Sigmoid colon (tissue), 7 donors: ENCODE measurements around the gene ELP4. TPM values are rescaled to one million over a fixed set of nuclear protein-coding genes. Genes with fewer than 3 reads are reported as not detected.
A peak's percentile ranks its signal among the peaks of the same experiment; 100 is the strongest.

Source experiments
- DNase-seq: peaks from one replicate; pipeline ENCODE4 v3.0.0-alpha.2; 2019
- H3K27ac ChIP-seq, 4 donors: fragments of 200-600 bp; sonication (generic); one replicate each; pipeline ENCODE4 v1.5.1; 2016 to 2019; ENCODE audit warnings: mild to moderate bottlenecking in 1 of 4
- H3K27me3 ChIP-seq, 3 donors: fragments of 200-600 bp; sonication (generic); one replicate each; pipeline ENCODE4 v1.5.1; 2019; ENCODE audit warnings: mild to moderate bottlenecking in 1 of 3
- H3K36me3 ChIP-seq, 4 donors: fragments of 200-600 bp; sonication (generic); one replicate each; pipeline ENCODE4 v1.5.1; 2016 to 2019
- H3K4me1 ChIP-seq, 4 donors: fragments of 200-600 bp; sonication (generic); one replicate each; pipeline ENCODE4 v1.5.1; 2017 to 2019
- H3K4me3 ChIP-seq, 4 donors: fragments of 200-600 bp; sonication (generic); one replicate each; pipeline ENCODE4 v1.5.1; 2017 to 2019; ENCODE audit warnings: mild to moderate bottlenecking in 2 of 4, moderate library complexity in 1 of 4
- H3K9me3 ChIP-seq, 4 donors: fragments of 200-600 bp in 3 of 4; sonication (generic) in 3 of 4; one replicate each; pipeline versions ENCODE4 v1.5.1 to v1.6.1; 2013 to 2019
- EP300 ChIP-seq, 4 donors: sonication (generic); formaldehyde crosslinking; IDR thresholded peaks; one replicate each; pipeline ENCODE4 v1.6.1; 2017; ENCODE audit warnings: antibody characterized with exemption in 4 of 4
- POLR2A ChIP-seq, 2 donors: fragments of 450-650 bp; IDR thresholded peaks; one replicate each; pipeline ENCODE4 v1.6.1; 2016; ENCODE audit warnings: antibody characterized with exemption in 2 of 2, mild to moderate bottlenecking in 2 of 2, moderate library complexity in 2 of 2
- POLR2AphosphoS5 ChIP-seq, 4 donors: sonication (generic); formaldehyde crosslinking; IDR thresholded peaks; one replicate each; pipeline ENCODE4 v1.6.1; 2017; ENCODE audit warnings: antibody characterized with exemption in 4 of 4
- WGBS, 2 donors: extraction: QIAGEN DNeasy Blood & Tissue Kit; methylation state at CpG; one replicate each; pipeline ENCODE4 v1.1.7; 2013; 5-methylcytosine and 5-hydroxymethylcytosine counted together
- intact Hi-C: fragments of 100-400 bp; cut with DNase I; formaldehyde crosslinking; loops from one replicate; pipeline ENCODE4 v1.15.1; 2023
- polyA plus RNA-seq, 3 donors: library from polyadenylated mRNA; stranded (reverse); fragments of 200-250 nt; gene quantifications; one replicate each; pipeline ENCODE4 v1.2.3, GENCODE V29; 2013
- total RNA-seq, 4 donors: library from RNA; depleted of rRNA; stranded (reverse); fragments of >200 nt; gene quantifications; one replicate each; pipeline ENCODE4 v1.1.0, GENCODE V29; 2016
- TF ChIP-seq, protein P1 (sequence below), 4 experiments: fragments of 450-650 bp in 3 of 4; fragments of 200-600 bp in 1 of 4; IDR thresholded peaks; one replicate each; pipeline ENCODE4 v1.5.1; 2016 to 2019; ENCODE audit warnings: antibody characterized with exemption in 4 of 4, mild to moderate bottlenecking in 3 of 4, moderate library complexity in 2 of 4
- donor health status: healthy with polysubstance abuse.
- donor health status: Bipolar disorder and iron deficiency.
- donor health status: healthy.

The ELP4 gene
- total and polyA plus RNA-seq, 7 donors = 9.0 to 32.7 (median 18.5) TPM

DNA sequence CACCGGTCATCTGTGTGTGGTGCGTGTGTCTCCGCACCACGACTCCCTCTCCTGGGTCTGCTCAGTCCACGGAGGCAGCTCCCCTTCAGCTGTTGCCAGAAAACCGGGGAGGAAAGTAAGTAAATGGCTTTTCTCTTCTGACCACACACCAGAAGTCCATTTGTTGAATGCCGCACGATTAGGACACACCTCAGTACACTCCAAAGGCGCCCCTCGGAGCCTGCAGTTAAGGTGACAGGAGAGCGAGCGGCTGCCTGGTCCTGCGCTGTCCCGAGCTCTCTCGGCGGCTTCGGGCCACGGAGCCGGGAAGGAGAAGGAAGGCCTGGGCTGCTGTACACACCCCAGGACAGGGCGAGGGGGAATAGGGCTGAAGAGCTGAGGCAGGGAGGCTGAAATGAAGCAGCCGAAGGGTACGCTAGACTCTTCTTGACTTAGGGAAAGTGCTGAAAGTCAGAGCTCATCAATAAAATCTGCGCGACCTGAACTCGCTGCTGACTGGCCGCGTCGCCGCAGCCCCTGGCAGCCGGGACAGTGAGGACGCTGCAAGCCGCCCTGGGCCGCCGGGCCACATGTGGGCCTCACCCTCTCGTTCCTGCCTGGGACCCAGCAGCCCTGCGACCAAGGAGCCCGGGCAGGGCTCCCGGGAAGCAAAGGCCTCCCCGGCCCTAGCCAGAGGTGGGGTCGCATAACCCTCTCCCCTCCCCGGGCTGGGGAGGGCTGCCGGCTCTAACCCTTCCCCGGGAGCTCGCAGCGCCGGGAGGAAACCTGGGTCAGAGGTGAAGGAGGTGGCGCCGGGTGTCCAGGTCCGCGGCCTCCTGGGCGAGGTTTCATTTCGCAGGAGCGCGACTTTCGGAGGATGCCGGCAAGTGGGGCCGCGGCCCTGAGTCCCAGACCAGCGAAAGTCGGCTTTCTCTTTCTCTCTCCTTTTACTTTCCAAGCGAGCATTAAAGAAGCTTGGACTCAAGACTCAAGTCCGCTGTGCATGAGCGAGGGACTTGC, 303.1 kb downstream of the ELP4 start:
- Histone ChIP-seq H3K36me3 (no peaks in the 10 kb centered on the region), H3K4me3 (peak overlapping the region; percentile 18 to 45 (median 34)), H3K4me1 (peaks cover 0 to 84% (median 82%) of the 10 kb centered on the region in 4 donors), H3K27ac (no peak overlapping the region), H3K9me3 (no peaks in the 10 kb centered on the region), H3K27me3 (peaks cover 92 to 100% (median 100%) of the 10 kb centered on the region in 3 donors)
- no peak for TF ChIP-seq EP300 (IDR thresholded peaks at IDR 0.05)
- peak in 1 of 4 donors; percentile 11 for TF ChIP-seq POLR2AphosphoS5 (IDR thresholded peaks at IDR 0.05)
- no peak for TF ChIP-seq POLR2A (IDR thresholded peaks at IDR 0.05)
- TF ChIP-seq, protein P1, sequence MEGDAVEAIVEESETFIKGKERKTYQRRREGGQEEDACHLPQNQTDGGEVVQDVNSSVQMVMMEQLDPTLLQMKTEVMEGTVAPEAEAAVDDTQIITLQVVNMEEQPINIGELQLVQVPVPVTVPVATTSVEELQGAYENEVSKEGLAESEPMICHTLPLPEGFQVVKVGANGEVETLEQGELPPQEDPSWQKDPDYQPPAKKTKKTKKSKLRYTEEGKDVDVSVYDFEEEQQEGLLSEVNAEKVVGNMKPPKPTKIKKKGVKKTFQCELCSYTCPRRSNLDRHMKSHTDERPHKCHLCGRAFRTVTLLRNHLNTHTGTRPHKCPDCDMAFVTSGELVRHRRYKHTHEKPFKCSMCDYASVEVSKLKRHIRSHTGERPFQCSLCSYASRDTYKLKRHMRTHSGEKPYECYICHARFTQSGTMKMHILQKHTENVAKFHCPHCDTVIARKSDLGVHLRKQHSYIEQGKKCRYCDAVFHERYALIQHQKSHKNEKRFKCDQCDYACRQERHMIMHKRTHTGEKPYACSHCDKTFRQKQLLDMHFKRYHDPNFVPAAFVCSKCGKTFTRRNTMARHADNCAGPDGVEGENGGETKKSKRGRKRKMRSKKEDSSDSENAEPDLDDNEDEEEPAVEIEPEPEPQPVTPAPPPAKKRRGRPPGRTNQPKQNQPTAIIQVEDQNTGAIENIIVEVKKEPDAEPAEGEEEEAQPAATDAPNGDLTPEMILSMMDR (IDR thresholded peaks at IDR 0.05) = no peak
- intact Hi-C loops = no loop called here
- 1 to 3% methylated on average over 63 of the region's 63 CpGs for WGBS, 2 donors
- DNase-seq = no peak

DNA sequence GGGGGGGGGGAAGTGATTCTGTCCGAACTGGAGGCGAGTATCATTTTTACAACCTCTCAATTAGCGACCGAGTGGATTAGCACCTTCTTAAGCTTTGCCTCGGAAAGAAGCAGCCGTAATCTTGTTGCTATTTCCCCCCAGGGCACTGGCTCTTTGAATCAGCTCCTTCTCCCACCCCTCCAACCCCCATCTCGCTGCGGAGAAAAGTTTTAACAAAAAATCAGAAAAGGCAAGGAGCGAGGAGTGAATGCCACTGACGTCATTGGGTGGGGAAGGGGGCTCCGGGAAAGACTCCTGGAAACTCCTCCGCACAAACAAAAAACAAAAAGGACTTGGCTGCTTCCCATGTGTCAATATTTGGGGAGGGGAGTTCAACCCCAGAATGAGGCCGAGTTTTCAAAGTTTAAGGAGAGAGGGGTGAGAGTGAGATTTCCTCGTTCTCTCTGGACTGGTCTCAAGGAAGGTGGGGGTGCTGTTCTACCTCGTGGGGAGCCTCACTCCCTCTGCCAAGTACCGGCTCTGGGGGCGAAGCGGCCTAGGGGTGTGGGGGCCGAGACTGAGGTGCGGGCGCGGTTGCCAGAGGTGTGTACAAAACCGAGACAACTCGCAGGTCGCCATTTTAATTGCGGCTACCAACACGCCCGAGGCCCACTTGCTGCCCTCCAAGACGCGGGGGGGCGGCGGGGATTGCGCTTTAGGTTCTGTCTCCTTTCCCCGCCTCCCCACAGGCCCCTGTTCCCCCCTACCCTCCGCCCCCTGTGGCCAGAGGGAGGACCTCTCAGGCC, 304.0 kb downstream of the ELP4 start:
- WGBS, 2 donors = 4% methylated on average over 35 of the region's 35 CpGs
- Histone ChIP-seq H3K9me3 (no peaks in the 10 kb centered on the region), H3K4me1 (peaks cover 0 to 92% (median 91%) of the 10 kb centered on the region in 4 donors), H3K36me3 (no peaks in the 10 kb centered on the region), H3K4me3 (peak overlapping the region in 3 of 4 donors; percentile 32 to 45 (median 35)), H3K27me3 (peaks cover 91 to 100% (median 100%) of the 10 kb centered on the region in 3 donors), H3K27ac (no peak overlapping the region)
- TF ChIP-seq POLR2AphosphoS5 (IDR thresholded peaks at IDR 0.05) (no peak), EP300 (IDR thresholded peaks at IDR 0.05) (no peak), POLR2A (IDR thresholded peaks at IDR 0.05) (no peak)
- TF ChIP-seq, protein P1 (IDR thresholded peaks at IDR 0.05) = no peak
- DNase-seq = peak; percentile 57
- intact Hi-C loops = no loop called here

DNA sequence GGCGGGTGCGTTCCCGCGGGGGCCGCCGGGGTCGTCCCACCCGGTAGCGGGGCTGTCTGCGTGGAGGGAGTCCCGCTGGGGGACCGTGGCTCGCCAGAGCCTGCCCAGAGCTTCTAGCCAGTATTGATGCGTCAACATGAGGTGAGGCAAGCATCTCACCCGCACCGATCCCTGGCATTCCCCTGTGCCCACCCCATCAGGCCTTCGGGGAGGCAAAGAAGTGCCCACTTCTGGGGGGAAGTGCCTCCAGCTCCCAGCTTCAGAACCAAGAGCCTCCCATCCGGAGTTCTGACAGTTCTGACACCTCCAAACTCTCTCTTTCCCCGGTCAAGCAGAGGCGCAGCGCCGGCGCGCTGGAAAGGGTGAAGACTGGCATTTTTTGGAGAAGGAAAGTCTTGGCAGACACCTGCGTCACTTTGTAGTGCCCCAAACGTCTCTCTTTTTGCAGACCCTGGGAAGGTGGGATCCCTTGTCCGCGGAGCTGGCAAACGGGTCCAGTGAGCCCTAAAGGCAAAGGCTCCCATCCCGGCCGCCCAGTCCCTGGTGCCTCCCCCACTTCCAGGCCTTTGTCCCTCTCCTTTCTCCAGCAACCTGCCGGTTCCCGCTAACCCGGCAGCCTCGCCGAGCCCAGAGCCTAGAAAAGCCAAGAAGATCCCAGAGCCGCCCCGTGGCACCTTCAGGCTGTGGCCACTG, 304.8 kb downstream of the ELP4 start:
- no peak overlapping the region for H3K4me3 ChIP-seq
- no peaks in the 10 kb centered on the region for H3K36me3 ChIP-seq

More for the DNA sequence above, 304.8 kb downstream of the ELP4 start:
- no peak overlapping the region for H3K27ac ChIP-seq
- WGBS, 2 donors = 4 to 8% methylated on average over 38 of the region's 38 CpGs
- peaks cover 0 to 91% (median 89%) of the 10 kb centered on the region in 4 donors for H3K4me1 ChIP-seq
- peaks cover 91 to 100% (median 100%) of the 10 kb centered on the region in 3 donors for H3K27me3 ChIP-seq
- TF ChIP-seq EP300 (IDR thresholded peaks at IDR 0.05) = no peak
- TF ChIP-seq POLR2A (IDR thresholded peaks at IDR 0.05) = no peak
- TF ChIP-seq, protein P1 (IDR thresholded peaks at IDR 0.05) = no peak
- TF ChIP-seq POLR2AphosphoS5 (IDR thresholded peaks at IDR 0.05) = no peak
- DNase-seq = no peak
- H3K9me3 ChIP-seq = no peaks in the 10 kb centered on the region
- intact Hi-C loops = no loop called here
